A673 (cell line): ENCODE measurements around the gene CAMK1D. TPM values are rescaled to one million over a fixed set of nuclear protein-coding genes. Genes with fewer than 3 reads are reported as not detected.
A peak's percentile ranks its signal among the peaks of the same experiment; 100 is the strongest.

Experiments used
- BruUV-seq: library from RNA; stranded (reverse); fragments of 400-500 nt; replicated peaks from 2 replicates; lab custom pipeline; 2021; lab: Mats Ljungman, UMichigan
- CTCF ChIA-PET: fragments of 300-600 bp; sonication (Branson Sonifier 250); formaldehyde crosslinking; loops from one replicate; lab custom pipeline; 2022; ENCODE audit warnings: antibody characterized with exemption; lab: Charles Lee
- POLR2A ChIA-PET: fragments of 300-600 bp; sonication (Branson Sonifier 250); formaldehyde crosslinking; loops from one replicate; lab custom pipeline; 2022; ENCODE audit warnings: antibody characterized with exemption; ENCODE audit not compliant: low non-redundant PET; lab: Charles Lee
- DNase-seq: peaks from one replicate; pipeline ENCODE4 v3.0.0-alpha.2; 2015; ENCODE audit warnings: low spot score
- H3K27ac ChIP-seq: fragments of 200-600 bp; sonication (generic); 2 replicates; pipeline ENCODE4 v1.5.1; 2016; ENCODE audit warnings: mixed run types, low read depth, mild to moderate bottlenecking, mixed read lengths, antibody characterized with exemption, low read length; ENCODE audit not compliant: poor library complexity, severe bottlenecking
- H3K27me3 ChIP-seq: fragments of 200-600 bp; sonication (generic); replicated peaks from 2 replicates; pipeline ENCODE4 v1.6.1; 2017; ENCODE audit warnings: mixed run types, low read depth, mild to moderate bottlenecking, mixed read lengths, antibody characterized with exemption, low read length; ENCODE audit not compliant: insufficient read depth, poor library complexity
- H3K36me3 ChIP-seq: fragments of 200-600 bp; sonication (generic); 2 replicates; pipeline ENCODE4 v1.6.1; 2016; ENCODE audit warnings: mixed run types, mild to moderate bottlenecking, mixed read lengths, antibody characterized with exemption, low read length; ENCODE audit not compliant: insufficient read depth, poor library complexity, severe bottlenecking
- H3K4me1 ChIP-seq: fragments of 200-600 bp; sonication (generic); 2 replicates; pipeline ENCODE4 v1.6.1; 2017; ENCODE audit warnings: mixed run types, mild to moderate bottlenecking, mixed read lengths, antibody characterized with exemption, low read length; ENCODE audit not compliant: insufficient read depth, poor library complexity, severe bottlenecking
- H3K4me3 ChIP-seq: fragments of 200-600 bp; sonication (generic); 2 replicates; pipeline ENCODE4 v1.5.1; 2016; ENCODE audit warnings: low read depth, mixed run types, mild to moderate bottlenecking, mixed read lengths, low read length; ENCODE audit not compliant: poor library complexity, severe bottlenecking
- H3K9me3 ChIP-seq: fragments of 200-600 bp; sonication (generic); 2 replicates; pipeline ENCODE4 v1.6.1; 2016; ENCODE audit warnings: mixed run types, low read depth, mild to moderate bottlenecking, mixed read lengths, antibody characterized with exemption, low read length; ENCODE audit not compliant: poor library complexity, severe bottlenecking
- EZH2 ChIP-seq: fragments of 200-600 bp; sonication (generic); IDR thresholded peaks from 2 replicates; pipeline ENCODE4 v1.6.1; 2017; ENCODE audit warnings: borderline replicate concordance, low read depth, mild to moderate bottlenecking, mixed read lengths, antibody characterized with exemption, low read length; ENCODE audit not compliant: poor library complexity, severe bottlenecking
- intact Hi-C: fragments of 100-400 bp; cut with micrococcal nuclease; formaldehyde crosslinking; loops from one replicate; pipeline ENCODE4 v1.10.0; 2022; ENCODE audit not compliant: unreplicated experiment
- total RNA-seq: library from RNA; stranded (reverse); gene quantifications from 2 replicates; pipeline ENCODE4 v1.2.3, GENCODE V29; 2021
- TF ChIP-seq, protein P1 (sequence below): fragments of 300-800, 200-600 bp; sonication (generic); conservative IDR thresholded peaks from 2 replicates; pipeline ENCODE4 v1.5.1; 2017; ENCODE audit warnings: low read depth, mild to moderate bottlenecking, antibody characterized with exemption, low read length, moderate library complexity, mixed read lengths

Gene CAMK1D
- total RNA-seq, 1 experiment from 2014 or later: 23.7 TPM

DNA sequence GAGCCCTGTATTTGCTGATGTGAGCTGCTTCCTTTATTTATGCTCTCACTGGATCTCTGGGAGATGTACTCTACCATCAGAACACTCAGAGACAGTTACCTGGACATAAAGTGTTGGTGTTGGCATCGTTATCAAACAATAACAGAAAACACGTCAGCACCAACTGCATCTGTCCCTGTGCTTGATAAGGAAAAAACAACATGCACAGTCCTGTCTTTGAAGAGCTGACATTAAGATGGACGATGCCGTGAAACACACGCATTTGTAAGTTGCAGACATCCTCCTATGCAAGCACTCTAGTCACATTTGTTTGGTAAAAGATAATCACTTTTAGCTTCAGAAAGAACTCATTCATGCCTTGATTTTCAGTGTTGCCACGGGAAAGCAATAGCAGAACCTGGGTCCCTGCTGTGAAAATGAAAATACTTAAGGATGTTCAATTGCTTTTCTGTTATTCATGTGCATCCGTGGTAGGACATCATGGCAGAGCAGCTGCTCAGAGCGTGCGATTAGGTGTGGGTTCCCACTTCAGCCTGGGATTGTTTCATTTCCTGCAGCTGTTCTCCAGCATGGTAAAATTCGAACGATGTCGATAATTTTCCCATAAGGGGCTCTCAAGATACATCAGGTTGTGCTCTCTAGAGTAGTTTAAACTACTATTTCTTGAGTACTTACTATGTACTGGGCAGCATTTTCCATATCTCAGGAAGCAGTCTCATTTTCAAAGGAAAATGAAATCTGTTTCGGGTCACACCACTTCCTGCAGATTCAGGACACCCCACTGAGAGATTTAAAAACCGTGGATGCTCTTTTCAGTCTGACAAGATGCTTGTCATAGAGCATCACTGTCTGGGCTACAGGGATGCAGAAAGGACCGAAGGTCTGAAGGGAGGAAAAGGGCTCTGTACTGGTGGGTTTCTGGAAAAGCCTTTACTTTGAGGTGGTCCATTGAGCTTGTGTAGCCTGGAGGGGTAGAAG lies 248.7 kb downstream of the CAMK1D start:
- no TSS peak for BruUV-seq
- no peaks in the 10 kb centered on the region for H3K27me3 ChIP-seq
- H3K36me3 ChIP-seq: no peaks in the 10 kb centered on the region
- peak; percentile 87 for DNase-seq
- H3K9me3 ChIP-seq: peaks cover 5% of the 10 kb centered on the region
- ChIA-PET POLR2A (no interaction called here), CTCF (no interaction called here)
- H3K4me1 ChIP-seq: peaks cover 20% of the 10 kb centered on the region
- peak overlapping the region; percentile 28 for H3K27ac ChIP-seq
- intact Hi-C loops: no loop called here
- peak overlapping the region; percentile 12 for H3K4me3 ChIP-seq
- no peak for TF ChIP-seq EZH2

DNA sequence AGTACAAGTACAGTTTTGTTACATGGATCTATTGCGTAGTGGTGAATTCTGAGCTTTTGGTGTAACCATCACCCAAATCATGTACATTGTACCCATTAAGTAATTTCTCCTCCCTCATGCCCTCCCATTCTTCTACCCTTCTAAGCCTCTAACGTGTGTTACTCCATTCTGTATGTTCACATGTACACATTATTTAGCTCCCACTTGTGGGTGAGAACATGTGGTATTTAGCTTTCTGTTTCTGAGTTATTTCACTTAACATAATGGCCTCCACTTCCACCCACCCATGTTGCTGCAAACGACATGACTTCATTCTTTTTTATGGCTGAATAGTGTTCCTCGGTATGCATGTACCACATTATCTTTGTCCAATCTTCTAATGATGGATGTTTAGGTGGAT lies 251.3 kb downstream of the CAMK1D start:
- H3K27ac ChIP-seq: no peak overlapping the region
- no TSS peak for BruUV-seq
- no peak overlapping the region for H3K4me3 ChIP-seq
- H3K9me3 ChIP-seq: peaks cover 5% of the 10 kb centered on the region
- H3K27me3 ChIP-seq: no peaks in the 10 kb centered on the region
- no peaks in the 10 kb centered on the region for H3K36me3 ChIP-seq
- ChIA-PET POLR2A (no interaction called here), CTCF (no interaction called here)
- H3K4me1 ChIP-seq: peaks cover 20% of the 10 kb centered on the region
- no peak for DNase-seq
- TF ChIP-seq, protein P1, sequence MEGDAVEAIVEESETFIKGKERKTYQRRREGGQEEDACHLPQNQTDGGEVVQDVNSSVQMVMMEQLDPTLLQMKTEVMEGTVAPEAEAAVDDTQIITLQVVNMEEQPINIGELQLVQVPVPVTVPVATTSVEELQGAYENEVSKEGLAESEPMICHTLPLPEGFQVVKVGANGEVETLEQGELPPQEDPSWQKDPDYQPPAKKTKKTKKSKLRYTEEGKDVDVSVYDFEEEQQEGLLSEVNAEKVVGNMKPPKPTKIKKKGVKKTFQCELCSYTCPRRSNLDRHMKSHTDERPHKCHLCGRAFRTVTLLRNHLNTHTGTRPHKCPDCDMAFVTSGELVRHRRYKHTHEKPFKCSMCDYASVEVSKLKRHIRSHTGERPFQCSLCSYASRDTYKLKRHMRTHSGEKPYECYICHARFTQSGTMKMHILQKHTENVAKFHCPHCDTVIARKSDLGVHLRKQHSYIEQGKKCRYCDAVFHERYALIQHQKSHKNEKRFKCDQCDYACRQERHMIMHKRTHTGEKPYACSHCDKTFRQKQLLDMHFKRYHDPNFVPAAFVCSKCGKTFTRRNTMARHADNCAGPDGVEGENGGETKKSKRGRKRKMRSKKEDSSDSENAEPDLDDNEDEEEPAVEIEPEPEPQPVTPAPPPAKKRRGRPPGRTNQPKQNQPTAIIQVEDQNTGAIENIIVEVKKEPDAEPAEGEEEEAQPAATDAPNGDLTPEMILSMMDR: no peak
- no peak for TF ChIP-seq EZH2
- intact Hi-C loops: no loop called here

DNA sequence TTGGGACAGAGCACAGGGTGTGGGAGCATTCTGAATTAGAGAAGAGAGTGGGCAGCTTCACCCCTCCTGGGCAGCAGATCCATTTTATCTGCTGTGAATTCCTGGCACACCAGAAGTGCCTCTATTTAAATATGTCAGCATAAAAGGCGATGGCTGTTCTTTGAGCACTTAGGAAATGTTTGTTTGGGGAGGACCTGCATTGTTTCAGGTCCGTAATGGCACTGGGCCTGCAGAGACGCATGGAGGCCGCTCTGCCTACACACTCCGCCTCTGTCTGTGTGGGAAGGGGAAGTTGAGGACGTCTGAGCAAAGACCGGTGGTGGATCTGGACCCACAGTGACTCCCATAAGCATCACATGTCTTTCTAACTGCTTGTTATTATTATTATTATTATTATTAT lies 253.2 kb downstream of the CAMK1D start:
- H3K36me3 ChIP-seq: no peaks in the 10 kb centered on the region
- DNase-seq: no peak
- no peaks in the 10 kb centered on the region for H3K9me3 ChIP-seq
- POLR2A ChIA-PET: no interaction called here
- CTCF ChIA-PET: no interaction called here
- no peak overlapping the region for H3K27ac ChIP-seq
- peaks cover 11% of the 10 kb centered on the region for H3K4me1 ChIP-seq
- no TSS peak for BruUV-seq
- TF ChIP-seq, protein P1: no peak
- TF ChIP-seq EZH2: no peak
- intact Hi-C loops: no loop called here
- no peak overlapping the region for H3K4me3 ChIP-seq
- H3K27me3 ChIP-seq: no peaks in the 10 kb centered on the region
